Stimulated activated CD4-positive, alpha-beta T cell treated with anti-CD3 and anti-CD28 coated beads, TNF-alpha, amount 100 ng/mL, for 24 hours (primary cell): Measurements from ENCODE around the gene SIPA1L3.

Experiments
- DNase-seq, 3 experiments: peaks; one replicate each; pipeline ENCODE4 v3.0.0-alpha.2; 2020; ENCODE audit warnings: low read depth in 3 of 3

Gene SIPA1L3

GRCh38 chr19:37977391-37977790 lies 70.4 kb downstream of the SIPA1L3 start:
- no peak for DNase-seq

DNA sequence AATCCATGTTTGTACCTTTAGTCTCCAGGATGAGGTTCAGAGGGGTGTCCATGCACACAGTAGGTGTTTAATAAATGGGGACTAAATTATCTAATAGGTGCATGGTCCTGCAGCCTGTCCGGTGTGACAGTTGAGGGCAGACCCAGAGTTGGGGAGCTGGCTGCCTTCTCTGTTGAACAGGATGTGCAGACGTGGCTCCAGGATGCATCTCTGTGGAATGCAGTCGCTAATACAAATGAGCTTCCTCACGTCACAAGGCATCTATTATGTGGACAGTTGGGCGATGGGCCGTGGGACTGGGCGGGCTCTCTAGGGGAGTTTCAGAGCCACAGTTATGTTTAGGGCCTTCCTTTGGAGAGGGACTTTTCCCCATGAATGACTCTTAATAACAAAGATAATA lies 71.0 kb downstream of the SIPA1L3 start:
- no peak for DNase-seq

- DNase-seq, result no peak
Observed at GRCh38 chr19:37979547-37980082, 72.6 kb downstream of the SIPA1L3 start.

GRCh38 chr19:37980419-37981170 lies 73.6 kb downstream of the SIPA1L3 start:
- DNase-seq, result no peak

GRCh38 chr19:37981785-37982475 lies 74.9 kb downstream of the SIPA1L3 start:
- DNase-seq, result no peak

DNA sequence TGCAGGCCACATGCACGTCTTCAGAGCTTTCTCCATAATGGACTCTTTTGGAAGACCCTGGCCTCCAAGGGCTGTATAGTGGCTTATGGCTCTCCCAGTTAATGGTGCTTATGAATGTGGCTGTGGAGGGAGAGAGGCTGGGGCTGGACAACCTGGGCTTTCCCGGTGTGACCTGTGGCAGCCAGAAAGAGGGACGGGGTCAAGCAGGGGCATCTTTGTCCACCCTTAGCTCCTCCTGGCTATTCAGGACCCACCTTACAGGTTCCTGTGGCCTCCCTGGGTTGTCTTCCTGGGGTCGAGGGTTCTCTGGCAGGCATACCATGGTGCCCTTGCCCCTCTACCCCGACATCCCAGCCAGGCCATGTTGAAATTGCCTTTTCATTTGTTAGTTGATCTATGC lies 75.6 kb downstream of the SIPA1L3 start:
- DNase-seq, result no peak

DNA sequence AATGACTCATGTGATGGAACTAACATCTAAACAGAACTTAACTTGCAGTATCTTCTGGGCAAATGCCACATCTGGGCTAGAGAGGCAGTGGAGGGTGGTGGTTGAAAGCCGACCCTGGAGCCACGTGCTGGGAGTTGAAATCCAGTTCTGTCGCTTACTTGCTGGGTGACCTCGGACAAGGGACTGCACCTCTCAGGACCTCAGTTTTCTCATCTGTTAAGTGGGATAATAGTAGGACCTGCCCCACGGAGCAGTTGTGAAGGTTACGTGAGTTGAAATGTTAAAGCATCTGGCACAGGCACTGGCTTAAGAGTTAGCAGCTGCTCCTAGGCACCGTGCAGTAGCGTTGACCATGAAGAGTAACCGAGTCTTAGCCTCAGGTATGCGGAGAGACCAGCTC lies 76.1 kb downstream of the SIPA1L3 start:
- no peak for DNase-seq

GRCh38 chr19:37983916-37984315 lies 76.9 kb downstream of the SIPA1L3 start:
- no peak for DNase-seq

DNA sequence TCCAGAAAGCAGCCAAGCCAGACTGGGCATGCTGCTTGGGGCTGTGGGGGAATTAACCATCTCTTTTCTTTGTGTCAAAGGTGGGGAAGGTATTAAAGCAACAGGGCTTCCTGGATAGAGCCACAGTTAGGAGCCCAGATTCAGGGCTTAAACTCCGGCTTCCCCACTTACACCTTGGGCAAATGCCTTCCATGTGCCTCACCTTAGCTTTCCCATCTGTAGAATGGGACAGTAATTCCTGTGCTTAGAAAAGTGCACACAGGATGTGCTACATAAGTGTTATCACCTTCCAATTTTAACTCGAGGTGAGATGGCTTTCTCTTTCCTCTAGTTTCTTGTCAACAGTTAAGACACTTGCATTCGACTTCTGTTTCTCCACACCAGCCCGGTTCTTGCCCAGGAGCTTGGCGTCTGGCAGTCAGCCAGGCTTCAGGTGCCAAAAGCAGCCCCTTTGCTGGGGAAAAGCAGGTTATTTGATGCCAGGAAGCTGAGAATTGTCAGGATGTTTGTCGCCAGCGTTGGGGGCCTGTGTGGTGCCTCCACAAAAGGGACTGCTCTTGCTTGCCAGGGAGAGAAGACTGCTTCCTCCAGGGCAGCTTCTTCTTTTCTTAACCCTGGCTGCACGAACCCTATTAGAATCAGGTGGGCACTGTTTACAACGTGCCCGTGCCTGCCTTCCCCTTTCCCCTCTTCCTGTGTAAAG lies 79.2 kb downstream of the SIPA1L3 start:
- no peak for DNase-seq

GRCh38 chr19:37987356-37988332 lies 80.6 kb downstream of the SIPA1L3 start:
- no peak for DNase-seq

- no peak for DNase-seq
Observed at GRCh38 chr19:37988758-37989635, 82.0 kb downstream of the SIPA1L3 start.

- DNase-seq, result no peak
Observed at GRCh38 chr19:37989855-37990254, 82.8 kb downstream of the SIPA1L3 start.

- DNase-seq, result no peak
Observed at GRCh38 chr19:37990362-37990761, 83.4 kb downstream of the SIPA1L3 start.

GRCh38 chr19:37991176-37991835 lies 84.3 kb downstream of the SIPA1L3 start:
- no peak for DNase-seq

DNA sequence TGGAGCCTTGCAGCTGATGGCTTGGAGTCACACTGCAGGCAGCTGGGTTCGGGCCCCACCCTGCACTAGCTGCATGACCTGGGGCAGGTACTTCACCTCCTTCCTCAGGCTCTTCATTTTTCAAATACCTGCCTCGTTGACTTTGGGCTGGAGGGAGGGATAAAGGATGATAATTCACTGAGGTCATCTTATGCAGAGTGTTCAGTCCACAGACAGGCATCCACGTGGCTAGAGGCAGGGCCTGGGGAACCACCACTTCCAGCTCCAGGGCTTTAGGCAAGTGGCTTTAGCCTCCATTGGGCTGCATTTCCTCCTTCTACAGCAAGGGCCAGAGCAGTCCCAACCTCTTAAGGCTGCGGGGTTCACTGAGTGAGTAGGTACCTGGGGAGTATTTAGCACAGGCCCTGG lies 84.8 kb downstream of the SIPA1L3 start:
- no peak for DNase-seq

- no peak for DNase-seq
Observed at GRCh38 chr19:37992761-37993160, 85.8 kb downstream of the SIPA1L3 start.

DNA sequence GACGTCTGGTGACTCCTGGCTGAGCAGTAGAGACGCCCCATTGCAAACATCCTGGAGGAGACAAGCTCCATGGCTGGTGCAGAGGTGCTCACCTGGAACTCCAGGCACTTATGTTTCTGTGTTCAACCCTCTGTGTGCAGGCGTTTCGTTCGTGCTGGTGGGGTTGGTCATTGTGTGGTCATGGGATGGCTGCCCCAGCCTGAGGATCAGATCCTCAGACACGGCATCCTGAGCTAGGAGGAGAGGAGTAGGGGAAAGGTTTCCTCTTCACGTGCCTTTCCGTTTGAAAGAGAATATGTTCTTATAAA lies 87.8 kb downstream of the SIPA1L3 start:
- DNase-seq, result no peak

GRCh38 chr19:37995346-37995745 lies 88.3 kb downstream of the SIPA1L3 start:
- no peak for DNase-seq

GRCh38 chr19:37997911-37998344 lies 90.9 kb downstream of the SIPA1L3 start:
- DNase-seq, result peak in 2 of 3 experiments; percentile 12 to 19

GRCh38 chr19:37998801-37999308 lies 91.8 kb downstream of the SIPA1L3 start:
- DNase-seq, result no peak
